Measurements from ENCODE around the gene ALAS1.

Gene ALAS1

DNA sequence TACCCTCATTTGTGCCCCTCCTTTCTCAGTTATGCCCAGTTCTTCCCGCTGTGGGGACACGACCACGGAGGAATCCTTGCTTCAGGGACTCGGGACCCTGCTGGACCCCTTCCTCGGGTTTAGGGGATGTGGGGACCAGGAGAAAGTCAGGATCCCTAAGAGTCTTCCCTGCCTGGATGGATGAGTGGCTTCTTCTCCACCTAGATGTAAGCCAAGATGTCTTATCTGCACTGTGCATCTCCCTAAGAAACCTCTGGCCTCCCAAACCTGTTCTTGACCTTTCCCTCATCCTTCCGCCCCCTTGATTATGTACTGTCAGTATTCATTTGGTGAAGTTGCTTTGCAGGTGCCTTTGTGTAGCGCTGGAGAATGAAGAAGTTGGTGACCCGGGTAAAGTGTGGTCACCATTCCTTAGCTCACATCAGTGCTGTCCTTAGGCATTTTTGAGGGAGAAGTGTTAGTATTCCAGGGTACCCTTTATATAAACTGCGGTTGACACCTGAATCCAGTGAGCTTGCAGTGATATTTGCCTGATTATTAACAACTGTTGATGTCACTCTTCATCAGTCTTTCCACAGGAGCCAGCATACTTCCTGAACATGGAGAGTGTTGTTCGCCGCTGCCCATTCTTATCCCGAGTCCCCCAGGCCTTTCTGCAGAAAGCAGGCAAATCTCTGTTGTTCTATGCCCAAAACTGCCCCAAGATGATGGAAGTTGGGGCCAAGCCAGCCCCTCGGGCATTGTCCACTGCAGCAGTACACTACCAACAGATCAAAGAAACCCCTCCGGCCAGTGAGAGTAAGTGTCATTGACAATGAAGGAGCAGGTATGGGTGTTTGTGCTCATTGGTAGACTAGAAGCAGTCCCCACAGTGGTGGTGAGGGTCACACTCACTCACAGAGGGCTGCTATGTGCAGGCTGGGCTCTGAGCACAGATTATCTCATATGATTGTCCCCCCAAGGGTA lies 966 bp downstream of the ALAS1 start:
- DNase-seq = no peak

DNA sequence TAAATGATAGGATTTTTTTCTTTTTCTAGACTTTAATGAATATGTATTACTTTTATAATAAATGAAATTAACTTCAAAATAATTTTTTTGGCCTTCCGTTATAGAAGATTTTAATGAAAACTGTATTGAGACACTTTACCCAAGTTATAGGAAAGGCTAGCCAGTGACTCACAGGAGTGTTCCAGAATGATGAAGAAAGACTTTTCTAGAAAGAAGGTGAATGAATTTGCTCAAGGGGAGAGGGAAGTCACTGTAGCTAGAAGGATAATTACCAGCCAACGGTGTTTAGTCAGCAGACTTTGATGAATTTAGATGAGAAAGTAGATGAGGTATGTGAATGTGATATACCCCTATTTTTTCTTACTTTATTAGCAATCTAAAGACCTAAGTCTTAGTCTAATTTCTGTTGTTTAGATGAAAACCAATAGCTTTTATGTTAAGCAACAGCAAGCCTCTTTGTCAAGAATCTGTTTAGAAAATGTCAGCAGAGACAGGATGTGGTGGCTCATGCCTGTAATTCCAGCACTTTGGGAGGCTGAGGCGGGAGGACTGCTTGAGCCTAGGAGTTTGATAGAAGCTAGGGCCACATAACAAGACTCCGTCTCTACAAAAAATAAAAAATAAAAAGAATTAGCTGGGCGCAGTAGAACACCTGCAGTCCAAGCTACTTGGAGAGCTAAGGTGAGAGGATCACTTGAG lies 3.2 kb downstream of the ALAS1 start:
- DNase-seq = no peak

DNA sequence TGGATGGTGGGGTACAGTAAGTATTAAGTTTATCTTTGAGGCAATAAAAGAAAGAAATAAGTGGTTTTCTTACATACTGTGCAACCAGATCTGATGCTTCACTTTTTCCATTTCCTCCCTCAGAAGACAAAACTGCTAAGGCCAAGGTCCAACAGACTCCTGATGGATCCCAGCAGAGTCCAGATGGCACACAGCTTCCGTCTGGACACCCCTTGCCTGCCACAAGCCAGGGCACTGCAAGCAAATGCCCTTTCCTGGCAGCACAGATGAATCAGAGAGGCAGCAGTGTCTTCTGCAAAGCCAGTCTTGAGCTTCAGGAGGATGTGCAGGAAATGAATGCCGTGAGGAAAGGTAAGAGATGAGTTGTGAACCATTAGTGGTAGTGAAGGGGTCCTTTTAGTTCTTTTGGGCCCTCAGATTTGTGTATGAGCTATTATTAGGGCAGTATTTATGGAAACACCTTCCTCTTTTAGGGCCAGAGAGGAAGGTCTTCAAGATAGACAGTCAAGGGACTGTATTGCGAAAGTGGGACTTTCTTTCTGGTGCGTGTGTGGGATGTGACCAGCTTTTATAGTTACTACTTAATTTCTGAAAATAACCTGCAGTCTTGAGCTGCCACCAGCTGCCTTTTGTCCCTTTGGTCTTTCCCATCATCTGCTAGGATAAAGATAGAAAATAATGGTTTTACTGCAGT lies 4.6 kb downstream of the ALAS1 start:
- DNase-seq = no peak

DNA sequence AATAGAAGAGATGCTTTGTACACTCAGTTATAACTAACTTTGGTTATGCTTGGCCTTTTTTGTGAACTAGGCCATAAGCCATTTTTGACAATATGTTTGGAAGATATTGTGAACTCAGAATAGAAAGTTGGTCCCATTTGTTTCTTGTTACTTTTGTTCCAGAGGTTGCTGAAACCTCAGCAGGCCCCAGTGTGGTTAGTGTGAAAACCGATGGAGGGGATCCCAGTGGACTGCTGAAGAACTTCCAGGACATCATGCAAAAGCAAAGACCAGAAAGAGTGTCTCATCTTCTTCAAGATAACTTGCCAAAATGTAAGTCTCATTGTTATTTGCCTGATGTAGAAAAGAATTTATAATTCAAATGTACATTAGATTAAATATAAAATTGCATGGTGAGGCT lies 5.7 kb downstream of the ALAS1 start:
- DNase-seq = no peak

DNA sequence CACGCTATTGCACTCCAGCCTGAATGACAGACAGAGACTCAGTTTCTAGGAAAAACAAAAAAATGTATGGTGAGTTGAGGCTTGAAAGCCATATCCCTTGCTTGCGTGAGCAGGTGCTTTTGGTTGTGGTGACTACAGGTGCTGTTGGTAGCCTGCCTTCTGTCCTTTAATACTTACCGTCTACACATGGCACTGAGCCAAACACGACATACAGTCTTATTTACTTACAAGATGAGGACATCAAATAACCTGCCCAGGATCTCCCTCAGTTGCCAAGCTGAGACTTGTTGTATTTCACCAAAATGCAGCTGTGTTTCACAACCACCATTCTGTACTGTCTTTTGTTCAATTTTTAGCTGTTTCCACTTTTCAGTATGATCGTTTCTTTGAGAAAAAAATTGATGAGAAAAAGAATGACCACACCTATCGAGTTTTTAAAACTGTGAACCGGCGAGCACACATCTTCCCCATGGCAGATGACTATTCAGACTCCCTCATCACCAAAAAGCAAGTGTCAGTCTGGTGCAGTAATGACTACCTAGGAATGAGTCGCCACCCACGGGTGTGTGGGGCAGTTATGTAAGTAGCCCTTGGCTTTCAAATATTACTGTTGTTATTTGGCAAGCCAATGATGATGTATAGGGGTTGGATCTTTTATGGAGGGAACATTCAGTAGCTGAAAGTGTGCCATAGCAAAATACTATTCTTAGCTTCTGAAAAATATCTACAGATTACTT lies 6.5 kb downstream of the ALAS1 start:
- no peak for DNase-seq

DNA sequence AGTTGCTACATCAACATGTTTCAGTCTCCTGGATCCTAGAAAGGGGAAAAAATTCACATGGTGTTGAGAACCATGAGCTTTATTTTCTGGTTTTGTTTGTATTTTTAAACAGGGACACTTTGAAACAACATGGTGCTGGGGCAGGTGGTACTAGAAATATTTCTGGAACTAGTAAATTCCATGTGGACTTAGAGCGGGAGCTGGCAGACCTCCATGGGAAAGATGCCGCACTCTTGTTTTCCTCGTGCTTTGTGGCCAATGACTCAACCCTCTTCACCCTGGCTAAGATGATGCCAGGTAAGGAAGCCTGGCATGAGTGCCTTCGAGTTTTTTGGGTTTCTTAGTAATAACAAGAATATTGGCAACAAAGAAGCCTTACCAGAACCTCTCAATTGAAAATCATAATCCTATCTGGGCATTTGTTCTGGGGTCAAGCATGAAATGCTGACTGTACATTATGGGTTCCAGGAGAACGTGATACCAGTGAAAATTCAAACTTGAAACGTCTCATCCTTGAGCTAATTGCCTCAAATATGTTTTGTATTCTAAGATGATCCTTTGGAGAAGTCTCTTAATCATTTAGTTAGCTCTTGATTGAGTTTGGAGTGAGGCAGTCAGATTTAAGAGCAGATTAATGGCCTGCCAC lies 7.9 kb downstream of the ALAS1 start:
- no peak for DNase-seq

DNA sequence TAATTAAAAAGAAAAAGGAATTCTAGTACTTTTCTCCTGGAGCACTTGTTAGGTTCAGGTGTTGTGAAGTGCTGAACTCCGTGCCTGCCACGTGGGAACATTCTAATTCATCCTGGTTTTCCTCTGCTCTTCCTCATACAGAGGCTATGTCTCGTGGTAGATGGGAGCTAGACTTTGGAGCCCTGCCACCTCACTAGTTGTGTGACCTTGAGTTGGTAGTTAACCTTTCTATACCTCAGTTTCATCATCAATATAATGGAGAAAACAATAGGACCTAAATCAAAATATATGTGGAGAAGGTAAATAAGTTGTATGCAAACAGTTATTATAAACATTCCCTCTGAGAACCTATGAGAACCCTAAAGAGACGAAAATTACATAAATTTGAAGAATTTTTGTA lies 10.6 kb downstream of the ALAS1 start:
- no peak for DNase-seq

DNA sequence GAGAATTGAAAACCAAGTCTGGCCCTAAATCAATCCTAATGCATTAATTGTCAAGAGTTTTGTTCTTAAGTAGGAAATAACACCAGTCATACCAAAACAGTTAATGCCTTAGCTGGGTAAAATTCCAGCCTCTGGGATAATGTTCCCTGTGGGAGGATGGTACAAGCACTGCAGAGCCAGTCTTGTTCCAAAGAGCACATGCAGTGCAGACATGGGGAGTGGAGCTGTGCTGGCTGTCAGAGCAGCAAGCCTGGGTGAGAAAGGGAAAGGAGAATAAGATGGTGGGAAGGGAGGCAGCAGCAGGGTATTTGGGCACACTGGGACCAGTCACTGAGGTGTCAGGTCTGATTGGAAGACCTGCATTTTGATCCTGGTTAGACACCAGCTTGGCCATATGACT lies 12.1 kb downstream of the ALAS1 start:
- no peak for DNase-seq

DNA sequence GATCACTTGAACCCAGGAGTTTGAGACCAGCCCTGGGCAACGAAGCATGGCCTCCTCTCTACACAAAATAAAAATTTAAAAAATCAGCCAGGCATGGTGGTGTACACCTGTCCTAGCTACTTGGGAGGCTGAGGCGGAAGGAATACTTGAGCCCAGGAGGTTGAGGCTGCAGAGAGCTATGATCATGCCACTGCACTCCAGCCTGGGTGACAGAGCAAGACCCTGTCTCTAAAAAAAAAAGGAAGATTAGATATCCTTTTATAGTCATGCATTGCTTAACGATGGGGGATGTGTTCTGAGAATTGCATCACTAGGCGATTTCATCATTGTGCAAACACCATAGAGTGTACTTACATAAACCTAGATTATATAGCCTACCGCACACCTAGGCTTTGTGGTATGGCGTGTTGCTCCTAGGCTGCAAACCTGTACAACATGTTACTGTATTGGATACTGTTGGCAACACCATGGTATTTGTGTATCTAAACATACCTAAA lies 12.6 kb downstream of the ALAS1 start:
- DNase-seq = no peak

DNA sequence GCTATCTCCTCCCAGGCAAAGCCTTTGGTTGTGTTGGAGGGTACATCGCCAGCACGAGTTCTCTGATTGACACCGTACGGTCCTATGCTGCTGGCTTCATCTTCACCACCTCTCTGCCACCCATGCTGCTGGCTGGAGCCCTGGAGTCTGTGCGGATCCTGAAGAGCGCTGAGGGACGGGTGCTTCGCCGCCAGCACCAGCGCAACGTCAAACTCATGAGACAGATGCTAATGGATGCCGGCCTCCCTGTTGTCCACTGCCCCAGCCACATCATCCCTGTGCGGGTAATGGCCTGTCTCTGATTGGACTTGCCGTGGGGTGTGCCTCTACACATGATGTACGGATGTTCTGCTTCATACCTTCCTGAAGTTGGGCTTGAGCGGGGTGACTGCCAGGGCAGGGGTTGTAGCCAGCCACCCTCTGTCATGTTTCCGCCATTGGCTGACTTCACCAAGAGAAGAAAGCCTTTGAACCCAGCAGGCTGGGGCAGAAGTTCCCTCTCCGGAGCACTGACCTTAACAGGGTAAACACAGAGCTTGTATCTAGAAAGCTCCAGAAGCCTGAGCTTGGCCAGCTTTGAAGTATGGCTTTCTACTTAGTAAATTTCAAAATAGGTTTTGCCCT lies 13.4 kb downstream of the ALAS1 start:
- DNase-seq = no peak

DNA sequence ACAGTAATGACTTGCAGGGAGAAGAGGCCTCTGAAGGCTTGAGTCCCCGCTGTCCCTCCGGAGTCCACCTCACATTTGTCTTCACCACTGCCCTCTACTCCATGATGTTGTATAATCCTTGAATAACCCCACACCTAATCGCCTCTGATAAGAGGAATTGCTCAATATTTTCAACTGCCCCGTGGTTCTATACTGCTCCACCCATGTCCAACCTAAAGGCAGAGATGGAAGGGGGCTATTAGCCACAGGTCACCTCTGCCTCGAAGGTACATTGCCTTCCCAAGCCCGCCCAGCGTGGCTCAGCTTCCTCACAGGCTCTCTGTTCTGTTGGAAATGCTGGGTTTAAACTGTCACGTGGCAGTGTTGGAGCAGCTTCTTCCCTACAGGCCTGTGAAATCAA lies 15.0 kb downstream of the ALAS1 start:
- DNase-seq = no peak

DNA sequence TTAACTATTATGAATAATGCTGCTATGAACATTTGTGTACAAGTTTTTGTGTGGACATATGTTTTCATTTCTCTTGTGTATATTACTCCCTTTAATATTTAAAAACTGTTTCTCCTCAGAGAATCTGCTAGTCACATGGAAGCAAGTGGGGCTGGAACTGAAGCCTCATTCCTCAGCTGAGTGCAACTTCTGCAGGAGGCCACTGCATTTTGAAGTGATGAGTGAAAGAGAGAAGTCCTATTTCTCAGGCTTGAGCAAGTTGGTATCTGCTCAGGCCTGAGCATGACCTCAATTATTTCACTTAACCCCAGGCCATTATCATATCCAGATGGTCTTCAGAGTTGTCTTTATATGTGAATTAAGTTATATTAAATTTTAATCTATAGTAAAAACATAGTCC lies 15.9 kb downstream of the ALAS1 start:
- no peak for DNase-seq

DNA sequence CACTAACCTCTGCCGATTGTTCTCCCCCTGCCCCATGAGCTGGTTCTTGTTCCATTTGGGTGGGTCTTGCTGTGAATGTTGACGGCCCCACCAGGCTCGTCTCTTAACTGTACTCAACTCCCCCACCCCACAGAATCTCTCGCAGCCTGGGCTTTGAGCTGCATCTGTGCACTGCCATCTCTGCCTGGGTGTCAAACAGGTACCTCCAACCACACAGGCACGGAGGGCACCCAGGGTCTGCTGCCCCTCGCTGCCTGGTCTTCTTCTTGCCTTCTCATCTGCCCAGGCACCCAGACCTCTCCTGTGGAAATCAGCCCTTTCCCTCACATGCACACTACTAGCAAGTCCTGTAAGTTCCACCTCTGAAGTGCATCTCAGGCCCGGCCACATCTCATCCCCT lies 17.4 kb downstream of the ALAS1 start:
- DNase-seq = no peak

DNA sequence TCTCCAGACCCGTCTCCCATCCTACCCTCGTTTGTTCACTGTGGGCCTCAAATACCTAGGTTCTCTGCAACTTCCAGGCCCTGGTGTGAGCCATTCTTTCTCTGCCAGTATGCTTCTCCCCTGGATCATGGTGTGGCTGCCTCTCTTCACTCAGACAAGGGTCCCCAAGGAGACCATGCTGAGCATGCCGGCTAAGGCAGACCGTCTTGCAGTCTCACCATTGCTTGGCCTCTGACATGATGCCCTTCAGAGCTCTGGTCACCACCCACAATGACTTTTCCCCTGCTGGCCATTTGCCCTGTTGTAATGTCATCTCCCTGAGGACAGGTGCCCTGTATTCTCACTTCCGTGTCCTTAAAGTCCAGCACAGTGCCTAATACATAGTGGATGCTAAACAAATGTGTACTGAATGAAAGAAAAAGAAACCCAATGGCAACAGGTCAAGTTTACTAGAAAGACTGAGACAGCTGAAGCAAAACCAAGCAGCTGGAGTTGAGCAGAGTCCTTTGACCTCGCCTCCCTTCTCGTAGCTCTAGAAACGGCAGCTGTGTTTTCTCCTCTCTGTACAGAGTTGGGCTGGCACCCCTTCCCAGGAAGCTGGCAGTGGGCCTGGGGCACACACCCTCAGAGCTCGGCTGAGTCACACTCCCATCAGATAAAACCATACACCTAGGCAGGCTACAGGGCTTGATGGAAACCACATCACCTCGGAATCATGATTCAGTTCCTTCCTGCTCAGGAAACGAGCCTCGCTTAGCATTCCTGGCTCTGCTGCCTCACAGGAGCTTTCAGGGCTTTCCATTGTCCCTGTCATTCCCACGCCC lies 18.8 kb downstream of the ALAS1 start:
- peak in 1 of 56 donors; percentile 16 for DNase-seq

DNA sequence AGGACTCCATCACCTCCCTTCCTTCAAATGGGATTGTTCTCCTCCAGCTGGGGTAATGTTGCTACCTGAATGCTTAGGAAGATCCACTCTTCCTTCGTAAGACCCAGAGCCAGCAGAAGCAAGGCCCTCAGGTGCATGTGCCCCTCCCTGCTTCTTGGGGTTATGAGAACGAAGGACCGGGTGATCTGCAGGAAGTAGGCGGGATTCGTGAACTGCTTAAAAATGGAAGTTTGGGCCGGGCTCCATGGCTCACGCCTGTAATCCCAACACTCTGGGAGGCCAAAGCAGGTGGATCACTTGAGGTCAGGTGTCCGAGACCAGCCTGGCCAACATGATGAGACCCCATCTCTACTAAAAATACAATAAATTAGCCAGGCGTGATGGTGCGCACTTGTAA lies 19.4 kb downstream of the ALAS1 start:
- DNase-seq = no peak

DNA sequence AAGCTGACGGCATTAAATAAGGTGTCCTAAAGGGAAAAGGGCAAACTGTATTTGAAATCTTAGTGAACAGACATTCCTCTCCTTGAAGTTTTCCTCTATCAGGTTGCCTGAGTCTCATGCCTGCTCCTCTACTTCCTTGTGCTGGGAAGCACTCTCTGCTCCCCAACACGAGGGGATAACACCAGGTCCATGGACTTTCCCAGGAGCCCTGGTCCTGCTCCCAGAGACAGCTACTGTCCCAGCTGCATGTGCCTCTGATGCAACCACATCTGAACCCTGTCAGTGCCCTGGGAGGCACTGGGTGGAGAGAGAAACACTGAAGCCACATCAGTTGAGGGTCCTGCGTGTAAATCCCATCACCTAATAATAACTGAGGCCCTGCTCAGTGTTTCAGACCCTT lies 20.1 kb downstream of the ALAS1 start:
- no peak for DNase-seq

DNA sequence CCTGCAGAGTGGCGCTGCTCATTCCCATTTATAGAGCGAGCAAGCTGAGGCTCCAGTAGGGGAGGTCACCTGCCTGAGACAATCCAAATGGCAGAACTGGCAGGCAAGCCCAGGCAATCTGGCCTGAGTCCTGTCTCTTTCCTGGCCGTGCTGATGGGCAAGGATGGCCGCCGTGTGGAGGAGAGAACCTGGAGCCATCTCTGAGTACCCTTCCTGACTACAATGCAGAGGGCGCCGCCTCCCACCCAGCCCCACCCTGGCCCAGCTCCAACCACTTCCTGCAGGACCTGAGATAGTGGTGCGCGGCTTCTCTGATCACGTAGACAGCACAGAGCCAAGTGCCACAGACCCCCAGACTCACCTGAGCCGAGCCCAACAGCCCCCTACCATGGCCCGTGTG lies 20.5 kb downstream of the ALAS1 start:
- no peak for DNase-seq

DNA sequence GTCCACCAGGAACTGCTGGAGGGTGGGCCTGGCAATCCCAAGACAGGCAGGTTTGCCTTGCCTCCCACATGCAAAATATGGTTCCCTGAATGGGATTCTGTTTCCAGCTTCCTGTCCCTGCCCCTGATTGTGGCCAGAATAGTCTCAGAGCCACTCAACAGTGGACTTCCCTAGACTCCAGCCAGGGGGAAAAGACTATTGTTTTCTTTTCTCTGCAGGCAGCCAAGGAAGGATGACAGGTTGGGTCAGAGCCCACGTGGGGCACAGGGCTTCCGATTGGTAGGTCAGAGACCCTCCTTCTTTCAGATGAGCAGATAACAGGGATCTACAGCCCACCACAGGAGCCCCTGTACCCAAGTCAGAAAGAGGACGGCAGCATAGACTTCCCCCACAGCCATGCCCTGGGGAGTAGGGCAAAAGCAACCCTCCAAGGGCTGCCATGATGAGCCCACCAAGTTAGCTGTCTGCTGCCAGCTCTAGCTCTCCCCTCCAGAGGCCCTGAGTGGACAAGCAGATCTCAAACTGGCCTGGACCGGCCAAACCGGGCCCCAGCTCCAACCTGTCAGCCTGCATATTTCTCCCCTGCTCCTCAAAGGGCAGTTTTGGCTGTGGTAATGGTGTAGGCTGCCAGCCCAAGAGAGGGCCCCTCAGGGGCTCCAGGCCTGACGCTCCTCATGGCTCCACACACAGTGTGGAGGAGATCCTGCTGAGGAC lies 21.1 kb downstream of the ALAS1 start:
- no peak for DNase-seq
